Measurements from ENCODE around the gene OR7A17.

DNA sequence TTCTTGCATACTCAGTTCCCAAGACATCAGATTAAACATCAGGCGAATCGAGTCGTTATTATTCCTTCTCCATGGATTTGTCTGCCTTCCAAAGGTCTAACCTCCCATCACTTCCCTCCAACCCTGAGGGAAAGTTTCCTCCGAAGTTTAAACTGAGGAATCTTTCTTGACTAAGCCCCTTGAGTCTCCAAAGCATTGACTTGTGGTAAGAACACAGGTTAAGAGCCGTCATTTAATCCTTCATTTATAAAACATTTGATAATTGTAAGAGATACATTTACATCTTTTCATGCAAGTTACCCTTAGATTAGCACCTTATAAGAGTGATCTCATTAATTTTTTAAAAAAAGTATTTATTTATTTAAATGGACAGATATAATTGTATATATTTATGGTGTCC lies 37.1 kb downstream of the OR7A17 start, which contains the start of gene OR7A10:
- TF ChIP-seq POLR2A (IDR thresholded peaks at IDR 0.05; ENCODE audit: low read depth, low read length) (no peak), TAF1 (IDR thresholded peaks at IDR 0.05; ENCODE audit: borderline replicate concordance, low read depth, low read length) (no peak), POLR2AphosphoS5 (IDR thresholded peaks at IDR 0.05; ENCODE audit: low read depth, low read length) (no peak)

All from GM12892 (cell line).